PC-3 (cell line): ENCODE results near the gene CA11. TPM values are rescaled to one million over a fixed set of nuclear protein-coding genes. Genes with fewer than 3 reads are reported as not detected.

Experiments used
- ATAC-seq: fragments of 200-7000 bp; cut with Tn5 transposase; 2 replicates; pipeline ENCODE4 v1.9.1; 2020; ENCODE audit warnings: mild to moderate bottlenecking, moderate library complexity
- BruUV-seq: library from RNA; stranded (reverse); fragments of 400-500 nt; replicated peaks from 2 replicates; lab custom pipeline; 2021; lab: Mats Ljungman, UMichigan
- CTCF ChIA-PET: fragments of 300-600 bp; sonication (Branson Sonifier 250); formaldehyde crosslinking; loops from one replicate; lab custom pipeline; 2022; ENCODE audit warnings: antibody characterized with exemption; lab: Charles Lee
- POLR2A ChIA-PET: fragments of 300-600 bp; sonication (Branson Sonifier 250); formaldehyde crosslinking; loops from one replicate; lab custom pipeline; 2022; ENCODE audit warnings: antibody characterized with exemption; ENCODE audit not compliant: unreplicated experiment; lab: Charles Lee
- DNase-seq: peaks from one replicate; pipeline ENCODE4 v3.0.0-alpha.2; 2015
- H2AFZ ChIP-seq: fragments of 300-600 bp; sonication (generic); 2 replicates; pipeline ENCODE4 v1.6.0; 2016; ENCODE audit warnings: antibody characterized with exemption, low read length
- H3F3A ChIP-seq: fragments of 300-600 bp; sonication (generic); one replicate; pipeline ENCODE4 v1.6.0; 2017; ENCODE audit warnings: antibody characterized with exemption, low read length, control low read depth, mild to moderate bottlenecking; ENCODE audit not compliant: unreplicated experiment
- H3K27ac ChIP-seq: fragments of 300-600 bp; sonication (generic); 2 replicates; pipeline ENCODE4 v1.5.1; 2016; ENCODE audit warnings: mild to moderate bottlenecking, low read length
- H3K27me3 ChIP-seq: fragments of 300-600 bp; sonication (generic); 2 replicates; pipeline ENCODE4 v1.6.1; 2016; ENCODE audit warnings: low read length, mixed read lengths
- H3K36me3 ChIP-seq: fragments of 300-600 bp; sonication (generic); 2 replicates; pipeline ENCODE4 v1.6.1; 2016; ENCODE audit warnings: low read depth, mixed run types, low read length, mixed read lengths
- H3K4me1 ChIP-seq: fragments of 300-600 bp; sonication (generic); 2 replicates; pipeline ENCODE4 v1.5.1; 2016; ENCODE audit warnings: low read length; ENCODE audit not compliant: insufficient read depth
- H3K4me2 ChIP-seq: fragments of 300-600 bp; sonication (generic); 2 replicates; pipeline ENCODE4 v1.6.0; 2016; ENCODE audit warnings: low read length
- H3K4me3 ChIP-seq: fragments of 300-600 bp; sonication (generic); 2 replicates; pipeline ENCODE4 v1.5.1; 2016; ENCODE audit warnings: mild to moderate bottlenecking, low read length, mixed read lengths
- H3K79me2 ChIP-seq: fragments of 300-600 bp; sonication (generic); 2 replicates; pipeline ENCODE4 v1.6.1; 2017; ENCODE audit warnings: low read length, mixed read lengths
- H3K9ac ChIP-seq: fragments of 300-600 bp; sonication (generic); 2 replicates; pipeline ENCODE4 v1.6.0; 2016; ENCODE audit warnings: mild to moderate bottlenecking, low read length
- H3K9me2 ChIP-seq: fragments of 300-600 bp; sonication (generic); replicated peaks from 2 replicates; pipeline ENCODE4 v1.6.1; 2016; ENCODE audit warnings: mixed run types, low read length, mixed read lengths
- H3K9me3 ChIP-seq: fragments of 300-600 bp; sonication (generic); 2 replicates; pipeline ENCODE4 v1.6.1; 2016; ENCODE audit warnings: low read length, mixed read lengths
- H4K20me1 ChIP-seq: fragments of 300-600 bp; sonication (generic); 2 replicates; pipeline ENCODE4 v1.6.1; 2016; ENCODE audit warnings: low read length, mixed read lengths
- CTCF ChIP-seq: fragments of 300-600 bp; sonication (generic); conservative IDR thresholded peaks from 2 replicates; pipeline ENCODE4 v1.5.1; 2017; ENCODE audit warnings: antibody characterized with exemption, low read depth, mild to moderate bottlenecking, low read length
- EZH2 ChIP-seq: fragments of 300-600 bp; sonication (generic); IDR thresholded peaks from one replicate; pipeline ENCODE4 v1.6.1; 2017; ENCODE audit warnings: antibody characterized with exemption, mild to moderate bottlenecking, low read length; ENCODE audit not compliant: unreplicated experiment
- EZH2phosphoT487 ChIP-seq: fragments of 300-600 bp; sonication (generic); IDR thresholded peaks from 2 replicates; pipeline ENCODE4 v1.6.1; 2018; ENCODE audit warnings: mild to moderate bottlenecking, antibody characterized with exemption, low read length, borderline replicate concordance
- intact Hi-C: fragments of 100-400 bp; cut with micrococcal nuclease; formaldehyde crosslinking; loops from 2 replicates; pipeline ENCODE4 v1.9.0; 2023
- total RNA-seq: library from RNA; depleted of rRNA; stranded (reverse); fragments of >200 nt; gene quantifications from 2 replicates; pipeline ENCODE4 v1.2.3, GENCODE V29; 2014

CA11 gene
- total RNA-seq, 1 experiment from 2014 or later, result 4.1 TPM

- ChIA-PET POLR2A (no interaction called here), CTCF (no interaction called here)
- Histone ChIP-seq H3K9me3 (no peaks in the 10 kb centered on the region), H3F3A (no peaks in the 10 kb centered on the region), H3K27ac (no peak overlapping the region), H3K36me3 (no peaks in the 10 kb centered on the region), H3K4me2 (no peak overlapping the region), H3K79me2 (no peaks in the 10 kb centered on the region), H3K4me1 (peaks cover 6% of the 10 kb centered on the region; the same call in 1 of the 2 replicates), H3K4me3 (no peak overlapping the region), H2AFZ (no peak overlapping the region), H3K9me2 (no peaks in the 10 kb centered on the region), H4K20me1 (no peaks in the 10 kb centered on the region), H3K9ac (no peak overlapping the region), H3K27me3 (no peaks in the 10 kb centered on the region)
- ATAC-seq (no peak), DNase-seq (no peak)
- TF ChIP-seq EZH2phosphoT487, result no peak
- TF ChIP-seq CTCF, result no peak
- no peak for TF ChIP-seq EZH2
- no TSS peak for BruUV-seq
- intact Hi-C loops, result no loop called here
Observed at GRCh38 chr19:48648134-48648533, 2.1 kb upstream of the CA11 start.

- intact Hi-C loops, result loop anchor here (1.0 to 2.0 kb wide), 2 partner anchors 68 to 196 kb away; no protein-coding TSS in a partner anchor
- no peaks in the 10 kb centered on the region for H3K79me2 ChIP-seq
- ChIA-PET CTCF (interaction anchor here (1.4 kb wide), 1 partner anchor 92 kb away, joined by 5 read pairs; no protein-coding TSS in a partner anchor), POLR2A (no interaction called here)
- peaks cover 6% of the 10 kb centered on the region; the same call in 1 of the 2 replicates for H3K4me1 ChIP-seq
- TF ChIP-seq EZH2phosphoT487 (no peak), EZH2 (no peak), CTCF (no peak)
- peak overlapping the region; percentile 92 for H3K4me2 ChIP-seq
- H3K27ac ChIP-seq, result no peak overlapping the region
- H3K9me3 ChIP-seq, result no peaks in the 10 kb centered on the region
- BruUV-seq, result no TSS peak
- no peak for DNase-seq
- H2AFZ ChIP-seq, result no peak overlapping the region
- H3F3A ChIP-seq, result no peaks in the 10 kb centered on the region
- H3K36me3 ChIP-seq, result no peaks in the 10 kb centered on the region
- no peaks in the 10 kb centered on the region for H4K20me1 ChIP-seq
- no peaks in the 10 kb centered on the region for H3K9me2 ChIP-seq
- H3K27me3 ChIP-seq, result no peaks in the 10 kb centered on the region
- peak overlapping the region; percentile 70; the same call in 1 of the 2 replicates for H3K4me3 ChIP-seq
- no peak overlapping the region for H3K9ac ChIP-seq
- ATAC-seq, result no peak
Observed at GRCh38 chr19:48646722-48647216, 782 bp upstream of the CA11 start.

- Histone ChIP-seq H3K9ac (peak overlapping the region; percentile 30; the same call in 1 of the 2 replicates), H3K36me3 (no peaks in the 10 kb centered on the region), H3K4me2 (peak overlapping the region; percentile 92), H3F3A (no peaks in the 10 kb centered on the region), H3K4me3 (peak overlapping the region; percentile 70), H3K27me3 (no peaks in the 10 kb centered on the region), H3K9me3 (no peaks in the 10 kb centered on the region), H3K79me2 (no peaks in the 10 kb centered on the region), H3K4me1 (peaks cover 6% of the 10 kb centered on the region; the same call in 1 of the 2 replicates), H2AFZ (peak overlapping the region; percentile 96), H4K20me1 (no peaks in the 10 kb centered on the region), H3K27ac (no peak overlapping the region), H3K9me2 (no peaks in the 10 kb centered on the region)
- TF ChIP-seq CTCF (no peak), EZH2 (no peak), EZH2phosphoT487 (no peak)
- POLR2A ChIA-PET, result interaction anchor here (0.6 kb wide), 1 partner anchor 69 kb away, joined by 3 read pairs; no protein-coding TSS in a partner anchor
- ATAC-seq (peak; percentile 8), DNase-seq (peak; percentile 4)
- intact Hi-C loops, result no loop called here
- CTCF ChIA-PET, result interaction anchor here (0.6 to 1.4 kb wide), 5 partner anchors 9 to 140 kb away, joined by 3 to 8 read pairs (median 5); partner anchors contain the start of gene DBP
- BruUV-seq, result no TSS peak
Observed at GRCh38 chr19:48645620-48646000, 377 bp downstream of the CA11 start.
